ENCODE measurements around the gene ABCC2.
"Not testable (repeated sequence)": the region's sequence is repeated elsewhere in the genome, so short reads cannot be mapped to it uniquely, and the experiment has no call there.

The ABCC2 gene

GRCh38 chr10:99808270-99808669 is 25.8 kb downstream of the ABCC2 start:
- DNase-seq (ENCODE audit: low read depth, low spot score): no peak

- no peak for DNase-seq (ENCODE audit: low read depth, low spot score)
Measured at GRCh38 chr10:99809481-99809880, 27.0 kb downstream of the ABCC2 start.

- DNase-seq (ENCODE audit: low read depth, low spot score): no peak
Measured at GRCh38 chr10:99809931-99810615, 27.6 kb downstream of the ABCC2 start.

GRCh38 chr10:99812177-99812576 is 29.7 kb downstream of the ABCC2 start:
- no peak for DNase-seq (ENCODE audit: low read depth, low spot score)

GRCh38 chr10:99814143-99814542 is 31.7 kb downstream of the ABCC2 start:
- no peak for DNase-seq (ENCODE audit: low read depth, low spot score)

- DNase-seq (ENCODE audit: low read depth, low spot score): no peak
Measured at GRCh38 chr10:99815621-99816020, 33.2 kb downstream of the ABCC2 start.

- DNase-seq (ENCODE audit: low read depth, low spot score): no peak
Measured at GRCh38 chr10:99827936-99828335, 45.5 kb downstream of the ABCC2 start.

GRCh38 chr10:99828464-99828863 is 46.0 kb downstream of the ABCC2 start:
- DNase-seq (ENCODE audit: low read depth, low spot score): no peak

GRCh38 chr10:99832439-99832838 is 50.0 kb downstream of the ABCC2 start:
- no peak for DNase-seq (ENCODE audit: low read depth, low spot score)

GRCh38 chr10:99834410-99834809 is 52.0 kb downstream of the ABCC2 start:
- DNase-seq (ENCODE audit: low read depth, low spot score): no peak

- no peak for DNase-seq (ENCODE audit: low read depth, low spot score)
Measured at GRCh38 chr10:99835947-99836346, 53.5 kb downstream of the ABCC2 start.

- DNase-seq (ENCODE audit: low read depth, low spot score): no peak
Measured at GRCh38 chr10:99836711-99837110, 54.3 kb downstream of the ABCC2 start.

- DNase-seq (ENCODE audit: low read depth, low spot score): not testable (repeated sequence)
Measured at GRCh38 chr10:99840859-99841258, 58.4 kb downstream of the ABCC2 start.

GRCh38 chr10:99841746-99842145 is 59.3 kb downstream of the ABCC2 start:
- DNase-seq (ENCODE audit: low read depth, low spot score): no peak

- no peak for DNase-seq (ENCODE audit: low read depth, low spot score)
Measured at GRCh38 chr10:99843310-99843709, 60.9 kb downstream of the ABCC2 start.

- no peak for DNase-seq (ENCODE audit: low read depth, low spot score)
Measured at GRCh38 chr10:99844433-99844955, 62.1 kb downstream of the ABCC2 start.

GRCh38 chr10:99845837-99846382 is 63.5 kb downstream of the ABCC2 start:
- DNase-seq (ENCODE audit: low read depth, low spot score): peak; percentile 44

- DNase-seq (ENCODE audit: low read depth, low spot score): no peak
Measured at GRCh38 chr10:99849057-99849456, 66.6 kb downstream of the ABCC2 start.

- no peak for DNase-seq (ENCODE audit: low read depth, low spot score)
Measured at GRCh38 chr10:99849536-99849935, 67.1 kb downstream of the ABCC2 start.

- no peak for DNase-seq (ENCODE audit: low read depth, low spot score)
Measured at GRCh38 chr10:99850021-99850766, 67.8 kb downstream of the ABCC2 start.

- DNase-seq (ENCODE audit: low read depth, low spot score): no peak
Measured at GRCh38 chr10:99850767-99851340, 68.4 kb downstream of the ABCC2 start.

GRCh38 chr10:99851825-99852224 is 69.4 kb downstream of the ABCC2 start:
- no peak for DNase-seq (ENCODE audit: low read depth, low spot score)

Measured in activated naive CD8-positive, alpha-beta T cell treated with anti-CD3 and anti-CD28 coated beads, Interleukin-2, amount 50 U/mL, for 16 hours (primary cell).